Peyer's patch (tissue), 4 donors: ENCODE measurements around the gene SGCA. TPM values are rescaled to one million over a fixed set of nuclear protein-coding genes. Genes with fewer than 3 reads are reported as not detected.

ENCODE experiments used
- DNase-seq, 3 donors: peaks; one replicate each; pipeline ENCODE4 v3.0.0-alpha.2; 2017 to 2019
- H3K27ac ChIP-seq, 4 donors: fragments of 200-600 bp; sonication (generic); one replicate each; pipeline ENCODE4 v1.5.1; 2016 to 2019
- H3K27me3 ChIP-seq, 2 donors: fragments of 200-600 bp; sonication (generic); one replicate each; pipeline ENCODE4 v1.5.1; 2019
- H3K36me3 ChIP-seq, 3 donors: fragments of 200-600 bp; sonication (generic); one replicate each; pipeline ENCODE4 v1.5.1; 2016 to 2019
- H3K4me1 ChIP-seq, 4 donors: fragments of 200-600 bp; sonication (generic); one replicate each; pipeline ENCODE4 v1.5.1; 2016 to 2019
- H3K4me3 ChIP-seq, 4 donors: fragments of 200-600 bp; sonication (generic); 1 replicate in 3 of 4; 2 replicates in 1 of 4; pipeline ENCODE4 v1.5.1; 2016 to 2019; ENCODE audit warnings: mild to moderate bottlenecking in 1 of 4
- H3K9me3 ChIP-seq, 4 donors: fragments of 200-600 bp; sonication (generic); one replicate each; pipeline ENCODE4 v1.5.1; 2016 to 2019; ENCODE audit warnings: mild to moderate bottlenecking in 1 of 4
- POLR2A ChIP-seq, 2 donors: fragments of 450-650 bp; IDR thresholded peaks; one replicate each; pipeline ENCODE4 v1.5.1; 2017; ENCODE audit warnings: antibody characterized with exemption in 2 of 2, mild to moderate bottlenecking in 2 of 2, moderate library complexity in 2 of 2
- total RNA-seq, 4 donors: library from RNA; depleted of rRNA; stranded (reverse); fragments of >200 nt; gene quantifications; one replicate each; pipeline ENCODE4 v1.1.0, GENCODE V29; 2016
- TF ChIP-seq, protein P1 (sequence below), 6 experiments: fragments of 450-650 bp in 4 of 6; fragments of 200-600 bp in 2 of 6; sonication (generic) in 1 of 6; IDR thresholded peaks; one replicate each; pipeline ENCODE4 v1.5.1; 2017 to 2019; ENCODE audit warnings: antibody characterized with exemption in 6 of 6, mild to moderate bottlenecking in 3 of 6, moderate library complexity in 1 of 6

SGCA gene
- total RNA-seq, 4 donors from 2014 or later = 2.9 to 3.5 (median 3.5) TPM; not detected in 1

DNA sequence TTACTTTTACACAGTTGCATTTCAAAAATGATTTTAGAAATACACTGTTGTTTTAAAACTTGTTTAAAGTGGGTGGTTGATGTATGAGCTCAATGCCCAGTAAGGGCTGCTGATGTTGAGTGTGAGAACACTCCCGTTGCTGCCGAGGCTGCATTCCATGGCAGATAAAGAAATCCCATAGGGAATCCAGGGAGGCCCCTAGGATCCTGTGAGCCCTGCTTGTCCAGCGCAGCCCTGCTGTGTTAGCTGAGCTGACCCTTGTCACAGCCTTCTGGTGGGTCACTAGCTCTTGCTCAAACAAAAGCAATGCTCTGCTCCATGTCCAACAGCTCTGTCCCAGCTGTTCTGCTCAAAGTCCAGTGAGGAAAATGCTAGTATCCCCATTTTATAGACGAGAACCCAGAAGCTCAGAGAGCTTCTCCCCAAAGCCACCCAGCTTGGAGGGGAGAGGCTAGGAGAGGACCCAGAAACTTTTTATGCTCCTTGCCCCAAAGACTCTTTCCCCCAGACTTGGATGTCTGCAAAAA is 54.2 kb downstream of the SGCA start:
- Histone ChIP-seq H3K9me3 (no peaks in the 10 kb centered on the region), H3K27me3 (no peaks in the 10 kb centered on the region), H3K36me3 (no peaks in the 10 kb centered on the region), H3K27ac (peak overlapping the region in 1 of 4 donors; percentile 13), H3K4me3 (no peak overlapping the region), H3K4me1 (peaks cover 0 to 16% (median 0%) of the 10 kb centered on the region in 4 donors)
- DNase-seq = peak in 1 of 3 donors; percentile 36
- TF ChIP-seq POLR2A (IDR thresholded peaks at IDR 0.05) = no peak
- TF ChIP-seq, protein P1, sequence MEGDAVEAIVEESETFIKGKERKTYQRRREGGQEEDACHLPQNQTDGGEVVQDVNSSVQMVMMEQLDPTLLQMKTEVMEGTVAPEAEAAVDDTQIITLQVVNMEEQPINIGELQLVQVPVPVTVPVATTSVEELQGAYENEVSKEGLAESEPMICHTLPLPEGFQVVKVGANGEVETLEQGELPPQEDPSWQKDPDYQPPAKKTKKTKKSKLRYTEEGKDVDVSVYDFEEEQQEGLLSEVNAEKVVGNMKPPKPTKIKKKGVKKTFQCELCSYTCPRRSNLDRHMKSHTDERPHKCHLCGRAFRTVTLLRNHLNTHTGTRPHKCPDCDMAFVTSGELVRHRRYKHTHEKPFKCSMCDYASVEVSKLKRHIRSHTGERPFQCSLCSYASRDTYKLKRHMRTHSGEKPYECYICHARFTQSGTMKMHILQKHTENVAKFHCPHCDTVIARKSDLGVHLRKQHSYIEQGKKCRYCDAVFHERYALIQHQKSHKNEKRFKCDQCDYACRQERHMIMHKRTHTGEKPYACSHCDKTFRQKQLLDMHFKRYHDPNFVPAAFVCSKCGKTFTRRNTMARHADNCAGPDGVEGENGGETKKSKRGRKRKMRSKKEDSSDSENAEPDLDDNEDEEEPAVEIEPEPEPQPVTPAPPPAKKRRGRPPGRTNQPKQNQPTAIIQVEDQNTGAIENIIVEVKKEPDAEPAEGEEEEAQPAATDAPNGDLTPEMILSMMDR (IDR thresholded peaks at IDR 0.05) = no peak

GRCh38 chr17:50220811-50221210 is 55.0 kb downstream of the SGCA start:
- no peaks in the 10 kb centered on the region for H3K36me3 ChIP-seq
- TF ChIP-seq POLR2A (IDR thresholded peaks at IDR 0.05) = no peak
- TF ChIP-seq, protein P1 (IDR thresholded peaks at IDR 0.05) = no peak
- peaks cover 0 to 16% (median 0%) of the 10 kb centered on the region in 4 donors for H3K4me1 ChIP-seq
- no peaks in the 10 kb centered on the region for H3K27me3 ChIP-seq
- no peaks in the 10 kb centered on the region for H3K9me3 ChIP-seq
- H3K27ac ChIP-seq = no peak overlapping the region
- no peak overlapping the region for H3K4me3 ChIP-seq
- peak in 1 of 3 donors; percentile 42 for DNase-seq

DNA sequence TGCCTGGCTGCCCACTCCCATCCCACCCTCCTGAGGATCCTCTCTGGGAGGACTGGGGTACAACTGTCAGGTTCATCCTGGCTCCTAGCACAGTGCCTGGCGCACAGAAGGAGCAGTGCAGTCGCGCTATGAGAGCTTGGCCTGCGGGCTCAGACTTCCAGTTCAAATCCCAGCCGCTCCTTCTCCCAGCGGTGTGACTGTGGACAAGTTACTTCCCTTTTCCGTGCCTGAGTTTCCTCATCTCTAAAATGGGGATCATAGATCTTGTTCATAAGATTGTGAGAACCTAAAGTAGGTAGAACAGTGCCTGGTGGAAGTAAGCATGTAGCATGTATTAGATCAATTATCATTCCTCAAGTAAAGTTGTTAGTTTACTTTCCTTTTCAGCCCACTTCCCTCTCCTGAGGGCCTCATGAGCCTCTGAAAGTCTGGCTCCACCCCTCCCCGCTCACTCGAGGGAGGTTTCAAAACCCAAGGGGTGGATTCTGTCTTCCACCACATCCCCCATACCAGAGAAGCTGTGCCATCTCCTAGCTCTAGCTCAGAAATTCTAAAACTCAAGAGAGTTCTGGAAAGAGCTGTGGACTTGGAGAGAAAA is 55.6 kb downstream of the SGCA start:
- H3K36me3 ChIP-seq = no peaks in the 10 kb centered on the region
- no peaks in the 10 kb centered on the region for H3K9me3 ChIP-seq
- peaks cover 0 to 16% (median 0%) of the 10 kb centered on the region in 4 donors for H3K4me1 ChIP-seq
- DNase-seq = no peak
- H3K27me3 ChIP-seq = no peaks in the 10 kb centered on the region
- TF ChIP-seq, protein P1 (IDR thresholded peaks at IDR 0.05) = no peak
- TF ChIP-seq POLR2A (IDR thresholded peaks at IDR 0.05) = no peak
- H3K27ac ChIP-seq = peak overlapping the region in 2 of 4 donors; percentile 29 to 57
- H3K4me3 ChIP-seq = no peak overlapping the region

DNA sequence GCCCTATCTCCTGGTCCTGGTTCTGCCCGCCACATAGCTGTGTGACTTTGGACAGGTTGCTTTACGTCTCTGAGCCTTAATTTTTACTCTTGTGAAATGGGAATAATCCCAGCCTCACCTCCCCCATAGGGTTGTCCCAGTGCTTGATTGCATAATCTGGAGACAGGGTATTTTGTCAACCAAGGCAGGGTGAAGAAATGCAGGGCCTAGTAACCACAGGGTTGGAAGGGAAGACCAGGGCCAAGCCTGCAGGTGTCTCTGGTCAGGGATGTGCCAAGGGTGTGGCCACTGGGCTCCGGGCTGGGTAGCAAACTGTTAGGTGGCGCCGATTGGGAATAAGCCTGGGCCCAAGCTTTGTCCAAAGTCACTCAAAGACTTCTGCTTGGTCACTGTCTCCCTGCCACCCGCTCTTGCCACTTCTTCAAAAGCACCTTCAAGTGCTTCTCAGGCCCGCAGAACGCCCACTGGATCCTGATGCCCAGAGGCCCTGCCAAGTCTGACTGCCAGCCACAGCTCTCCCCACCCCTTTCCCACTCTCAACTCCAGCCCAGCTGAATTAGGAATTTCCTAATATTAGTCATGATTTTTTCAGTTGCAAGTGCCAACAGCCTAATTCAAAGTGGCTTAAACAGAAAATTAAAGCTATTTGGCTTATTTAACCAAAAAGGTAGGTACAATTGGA is 56.2 kb downstream of the SGCA start:
- no peak overlapping the region for H3K4me3 ChIP-seq
- peaks cover 0 to 16% (median 0%) of the 10 kb centered on the region in 4 donors for H3K4me1 ChIP-seq
- no peak for TF ChIP-seq POLR2A (IDR thresholded peaks at IDR 0.05)
- TF ChIP-seq, protein P1 (IDR thresholded peaks at IDR 0.05) = no peak
- no peaks in the 10 kb centered on the region for H3K9me3 ChIP-seq
- no peaks in the 10 kb centered on the region for H3K27me3 ChIP-seq
- DNase-seq = peak in 1 of 3 donors; percentile 36
- no peaks in the 10 kb centered on the region for H3K36me3 ChIP-seq
- peak overlapping the region; percentile 29 to 57 (median 42) for H3K27ac ChIP-seq

DNA sequence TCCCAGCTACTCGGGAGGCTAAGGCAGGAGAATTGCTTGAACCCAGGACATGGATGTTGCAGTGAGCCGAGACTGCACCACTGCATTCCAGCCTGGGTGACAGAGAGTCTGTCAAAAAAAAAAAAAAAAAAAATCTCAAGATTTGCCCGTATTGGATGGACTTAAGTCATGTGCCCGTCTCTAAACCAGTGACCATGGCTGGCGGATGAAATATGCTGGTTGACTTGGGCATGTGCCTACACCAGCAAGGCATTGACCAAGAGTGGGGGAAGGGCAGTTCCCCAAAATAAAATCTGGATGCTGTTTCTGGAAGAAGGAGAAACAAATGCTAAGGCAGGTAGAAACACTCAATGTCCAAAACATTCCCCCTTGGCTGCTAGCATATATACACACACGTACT is 57.1 kb downstream of the SGCA start:
- H3K4me1 ChIP-seq = peaks cover 0 to 16% (median 0%) of the 10 kb centered on the region in 4 donors
- no peaks in the 10 kb centered on the region for H3K27me3 ChIP-seq

More for the DNA sequence above, 57.1 kb downstream of the SGCA start:
- no peak for TF ChIP-seq POLR2A (IDR thresholded peaks at IDR 0.05)
- TF ChIP-seq, protein P1 (IDR thresholded peaks at IDR 0.05) = no peak
- peak in 1 of 3 donors; percentile 28 for DNase-seq
- H3K27ac ChIP-seq = no peak overlapping the region
- H3K4me3 ChIP-seq = no peak overlapping the region
- H3K36me3 ChIP-seq = no peaks in the 10 kb centered on the region
- no peaks in the 10 kb centered on the region for H3K9me3 ChIP-seq

Other genes starting within 250 kb of the SGCA start
- gene DLX4, start 196.8 kb upstream of the SGCA start, total RNA-seq = not detected
- not detected for gene DLX3, start 170.8 kb upstream of the SGCA start, total RNA-seq
- 100 to 1,000 TPM in 3 of 4 donors, 10 to 100 TPM in 1; 71.0 to 285 (median 247) TPM for gene ITGA3, start 109.9 kb upstream of the SGCA start, total RNA-seq
- gene PDK2, start 70.7 kb upstream of the SGCA start, total RNA-seq = 100 to 1,000 TPM in 3 of 4 donors, 10 to 100 TPM in 1; 23.1 to 283 (median 164) TPM
- gene SAMD14, start 35.8 kb upstream of the SGCA start, total RNA-seq = 1 to 10 TPM in 2 of 4 donors, under 1 TPM in 2; 0.53 to 2.5 (median 1.0) TPM
- 10 to 100 TPM; 18.0 to 40.4 (median 32.9) TPM for gene PPP1R9B, start 15.3 kb upstream of the SGCA start, total RNA-seq
- 100 to 1,000 TPM in 1 of 4 donors, 10 to 100 TPM in 3; 11.3 to 287 (median 31.9) TPM for gene COL1A1, start 35.6 kb downstream of the SGCA start, total RNA-seq
- gene TMEM92, start 108.5 kb downstream of the SGCA start, total RNA-seq = 10 to 100 TPM in 3 of 4 donors, under 1 TPM in 1; 0.83 to 86.0 (median 50.6) TPM
- gene XYLT2, start 180.1 kb downstream of the SGCA start, total RNA-seq = 10 to 100 TPM; 17.7 to 41.3 (median 27.1) TPM
- gene MRPL27, start 207.2 kb downstream of the SGCA start, total RNA-seq = 10 to 100 TPM; 14.0 to 72.8 (median 64.4) TPM
- 10 to 100 TPM in 1 of 4 donors, 1 to 10 TPM in 2, under 1 TPM in 1; 0.53 to 23.1 (median 1.9) TPM for gene EME1, start 207.2 kb downstream of the SGCA start, total RNA-seq
- gene LRRC59, start 231.5 kb downstream of the SGCA start, total RNA-seq = 10 to 100 TPM; 57.0 to 89.1 (median 73.2) TPM